Endothelial cell of umbilical vein (primary cell): ENCODE results near the gene INSC. TPM values are rescaled to one million over a fixed set of nuclear protein-coding genes. Genes with fewer than 3 reads are reported as not detected.

Source experiments
- BruUV-seq: library from RNA; stranded (reverse); fragments of 400-500 nt; replicated peaks from 2 replicates; lab custom pipeline; 2021; lab: Mats Ljungman, UMichigan
- CTCF ChIA-PET: fragments of 300-600, 350-600 bp; sonication (Branson Sonifier 250); formaldehyde crosslinking; loops from one replicate; lab custom pipeline; 2021; ENCODE audit warnings: antibody characterized with exemption, inconsistent platforms; lab: Charles Lee
- POLR2A ChIA-PET: fragments of 300-600, 350-600 bp; sonication (Branson Sonifier 250); formaldehyde crosslinking; loops from one replicate; lab custom pipeline; 2021; ENCODE audit warnings: antibody characterized with exemption, inconsistent platforms; lab: Charles Lee
- DNase-seq: peaks from one replicate; pipeline ENCODE4 v3.0.0-alpha.2; 2011; ENCODE audit warnings: low read depth, low spot score
- FAIRE-seq: peaks from 2 replicates; lab custom pipeline; 2011; peaks lifted over from hg19 to GRCh38; lab: Jason Lieb, UNC
- H2AFZ ChIP-seq: 2 replicates; pipeline ENCODE4 v1.6.0; 2012; ENCODE audit warnings: low read depth, low read length, control low read depth, inconsistent platforms
- H3K27ac ChIP-seq: 2 replicates; pipeline ENCODE4 v1.5.1; 2011; ENCODE audit warnings: low read depth, mild to moderate bottlenecking, control low read depth, low read length, moderate library complexity; ENCODE audit not compliant: insufficient read depth
- H3K27me3 ChIP-seq, 2 experiments: 2 replicates each; pipeline versions ENCODE4 v1.6.0 to v1.6.1; 2011; ENCODE audit warnings: low read length in 2 of 2, mixed read lengths in 1 of 2; ENCODE audit not compliant: control insufficient read depth in 2 of 2, insufficient read depth in 2 of 2
- H3K36me3 ChIP-seq, 2 experiments: 2 replicates in 1 of 2; 3 replicates in 1 of 2; pipeline ENCODE4 v1.5.1; 2011; ENCODE audit warnings: low read length in 2 of 2, mild to moderate bottlenecking in 1 of 2, moderate library complexity in 1 of 2; ENCODE audit not compliant: control insufficient read depth in 2 of 2, insufficient read depth in 2 of 2; ENCODE audit errors: extremely low read depth in 1 of 2
- H3K4me1 ChIP-seq: 3 replicates; pipeline ENCODE4 v1.5.1; 2011; ENCODE audit warnings: mild to moderate bottlenecking, low read length; ENCODE audit not compliant: control insufficient read depth, insufficient read depth; ENCODE audit errors: extremely low read depth
- H3K4me2 ChIP-seq: 2 replicates; pipeline ENCODE4 v1.6.1; 2011; ENCODE audit warnings: low read length, control low read depth, mixed read lengths; ENCODE audit not compliant: insufficient read depth
- H3K4me3 ChIP-seq, 3 experiments: fragments of 200-600 bp in 1 of 3; sonication (generic), shearing (Covaris generic) in 1 of 3; replicated peaks in 1 of 3; 2 replicates each; pipeline ENCODE4 v1.5.1; 2011 to 2016; ENCODE audit warnings: control low read depth in 3 of 3, low read length in 3 of 3, mild to moderate bottlenecking in 2 of 3, inconsistent platforms in 1 of 3, low read depth in 1 of 3, moderate library complexity in 1 of 3; ENCODE audit not compliant: insufficient read depth in 1 of 3
- H3K79me2 ChIP-seq: 2 replicates; pipeline ENCODE4 v1.6.0; 2012; ENCODE audit warnings: low read length, inconsistent platforms; ENCODE audit not compliant: control insufficient read depth, insufficient read depth
- H3K9ac ChIP-seq: replicated peaks from 2 replicates; pipeline ENCODE3; 2011; ENCODE audit warnings: low read length, control low read depth; ENCODE audit not compliant: insufficient read depth; ENCODE audit errors: extremely low read depth
- H3K9me1 ChIP-seq: replicated peaks from 3 replicates; pipeline ENCODE4 v1.6.0; 2011; ENCODE audit warnings: mild to moderate bottlenecking, low read length; ENCODE audit not compliant: control insufficient read depth, insufficient read depth; ENCODE audit errors: extremely low read depth
- H3K9me3 ChIP-seq: replicated peaks from 2 replicates; pipeline ENCODE4 v1.5.1; 2012; ENCODE audit warnings: low read length, inconsistent platforms; ENCODE audit not compliant: control insufficient read depth, insufficient read depth
- H4K20me1 ChIP-seq: replicated peaks from 2 replicates; pipeline ENCODE3; 2011; ENCODE audit warnings: mild to moderate bottlenecking, low read length; ENCODE audit not compliant: control insufficient read depth, insufficient read depth; ENCODE audit errors: extremely low read depth
- CTCF ChIP-seq, 2 donors: IDR thresholded peaks; 1 replicate in 1 of 2; 2 replicates in 1 of 2; pipeline ENCODE4 v1.5.1; 2011; ENCODE audit warnings: low read length in 2 of 2, mild to moderate bottlenecking in 2 of 2, moderate library complexity in 2 of 2, control low read depth in 1 of 2, inconsistent platforms in 1 of 2, low read depth in 1 of 2; ENCODE audit not compliant: insufficient read depth in 1 of 2; ENCODE audit errors: extremely low read depth in 1 of 2
- EZH2 ChIP-seq: IDR thresholded peaks from 2 replicates; pipeline ENCODE4 v1.6.1; 2012; ENCODE audit warnings: borderline replicate concordance, low read depth, mild to moderate bottlenecking, moderate library complexity, low read length, inconsistent platforms; ENCODE audit not compliant: severe bottlenecking
- FOS ChIP-seq: IDR thresholded peaks from 2 replicates; pipeline ENCODE4 v1.6.1; 2011; ENCODE audit warnings: mild to moderate bottlenecking, low read length, moderate library complexity, borderline replicate concordance; ENCODE audit not compliant: insufficient read depth
- GATA2 ChIP-seq: IDR thresholded peaks from 2 replicates; pipeline ENCODE4 v1.7.0; 2011; ENCODE audit warnings: low read depth, mild to moderate bottlenecking, moderate library complexity, mixed read lengths, low read length; ENCODE audit not compliant: insufficient read length, insufficient read depth
- JUN ChIP-seq: IDR thresholded peaks from 2 replicates; pipeline ENCODE4 v1.6.1; 2011; ENCODE audit warnings: borderline replicate concordance, low read depth; ENCODE audit not compliant: insufficient read length, insufficient read depth
- MYC ChIP-seq: IDR thresholded peaks from one replicate; pipeline ENCODE4 v1.6.1; 2011; ENCODE audit warnings: mild to moderate bottlenecking, low read depth, low read length
- POLR2A ChIP-seq: IDR thresholded peaks from 2 replicates; pipeline ENCODE4 v1.6.1; 2012; ENCODE audit warnings: low read depth, mild to moderate bottlenecking, control low read depth, low read length
- POLR2AphosphoS5 ChIP-seq: IDR thresholded peaks from 2 replicates; pipeline ENCODE4 v1.6.1; 2012; ENCODE audit warnings: low read depth, mild to moderate bottlenecking, control low read depth, low read length, moderate library complexity; ENCODE audit not compliant: insufficient read depth
- dilution Hi-C: fragments of 300-500 bp; cut with MboI; formaldehyde crosslinking; loops from one replicate; pipeline ENCODE4 v1.15.0; 2019; ENCODE audit warnings: low sequenced_read_pairs; ENCODE audit not compliant: extremely low pct_ligation_motif_present
- intact Hi-C: fragments of 100-400 bp; cut with micrococcal nuclease; formaldehyde crosslinking; loops from one replicate; pipeline ENCODE4 v1.10.0; 2022
- polyA plus RNA-seq, 4 experiments: library from polyadenylated mRNA; depleted of rRNA in 3 of 4; stranded (reverse) in 3 of 4; unstranded in 1 of 4; fragments of >200 nt; gene quantifications; 2 replicates each; pipeline versions ENCODE4 v1.2.1 to v1.2.3, GENCODE V29; 2011 to 2012; ENCODE audit warnings: missing spikeins in 1 of 4
- total RNA-seq: library from RNA; stranded (reverse); gene quantifications from 2 replicates; pipeline ENCODE4 v1.2.3, GENCODE V29; 2021
- TF ChIP-seq, protein P1 (sequence below): IDR thresholded peaks from 2 replicates; pipeline ENCODE4 v1.6.1; 2011; ENCODE audit not compliant: insufficient read depth, insufficient read length

INSC gene
- total and polyA plus RNA-seq, 2 donors (not counting 3 experiments of a cell fraction or from before 2014, with no cell fraction given), result not detected

GRCh38 chr11:15171956-15172355 is 57.2 kb downstream of the INSC start:
- no peaks in the 10 kb centered on the region for H3K4me1 ChIP-seq
- POLR2A ChIA-PET, result no interaction called here
- no peaks in the 10 kb centered on the region for H4K20me1 ChIP-seq
- H3K9me3 ChIP-seq, result no peaks in the 10 kb centered on the region
- H3K79me2 ChIP-seq, result no peaks in the 10 kb centered on the region
- intact Hi-C loops, result no loop called here
- H3K4me3 ChIP-seq, result no peak overlapping the region
- H3K27me3 ChIP-seq, result no peaks in the 10 kb centered on the region
- BruUV-seq, result no TSS peak
- H2AFZ ChIP-seq, result no peak overlapping the region
- no peak overlapping the region for H3K4me2 ChIP-seq
- CTCF ChIA-PET, result no interaction called here
- H3K27ac ChIP-seq, result no peak overlapping the region
- no peaks in the 10 kb centered on the region for H3K9me1 ChIP-seq
- no peak for DNase-seq
- FAIRE-seq, result no peak
- no peak for TF ChIP-seq EZH2
- no peak for TF ChIP-seq CTCF (IDR thresholded peaks at IDR 0.05; ENCODE audit: extremely low read depth in 1 of 2, insufficient read depth in 1 of 2, low read depth in 1 of 2, low read length in 2 of 2)
- TF ChIP-seq POLR2AphosphoS5, result no peak
- no peak for TF ChIP-seq FOS
- no peak for TF ChIP-seq JUN
- TF ChIP-seq, protein P1, sequence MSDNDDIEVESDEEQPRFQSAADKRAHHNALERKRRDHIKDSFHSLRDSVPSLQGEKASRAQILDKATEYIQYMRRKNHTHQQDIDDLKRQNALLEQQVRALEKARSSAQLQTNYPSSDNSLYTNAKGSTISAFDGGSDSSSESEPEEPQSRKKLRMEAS, result no peak
- TF ChIP-seq POLR2A, result no peak
- no peak for TF ChIP-seq GATA2
- TF ChIP-seq MYC, result no peak
- H3K36me3 ChIP-seq, result no peaks in the 10 kb centered on the region
- H3K9ac ChIP-seq, result no peak overlapping the region
- dilution Hi-C loops, result no loop called here
